Loucy (cell line): ENCODE measurements around the gene TLNRD1.
A peak's percentile ranks its signal among the peaks of the same experiment; 100 is the strongest.

Experiments used
- H2AFZ ChIP-seq: fragments of 200-600 bp; sonication (generic); 2 replicates; pipeline ENCODE4 v1.6.0; 2016; ENCODE audit warnings: antibody characterized with exemption, mild to moderate bottlenecking, low read length, moderate library complexity
- H3F3A ChIP-seq: fragments of 200-600 bp; 2 replicates; pipeline ENCODE4 v1.6.0; 2016; ENCODE audit warnings: antibody characterized with exemption, low read depth, mild to moderate bottlenecking
- H3K27me3 ChIP-seq: fragments of 200-600 bp; sonication (generic); 2 replicates; pipeline ENCODE4 v1.6.1; 2014; ENCODE audit warnings: low read length, mild to moderate bottlenecking; ENCODE audit not compliant: insufficient read depth, poor library complexity, severe bottlenecking
- H3K36me3 ChIP-seq: fragments of 200-600 bp; sonication (generic); 2 replicates; pipeline ENCODE4 v1.6.1; 2016; ENCODE audit warnings: low read length; ENCODE audit not compliant: insufficient read depth
- H3K4me1 ChIP-seq: fragments of 200-600 bp; sonication (generic); 2 replicates; pipeline ENCODE4 v1.5.1; 2014; ENCODE audit warnings: low read length, mild to moderate bottlenecking; ENCODE audit not compliant: insufficient read depth, poor library complexity, severe bottlenecking
- H3K4me2 ChIP-seq: fragments of 200-600 bp; sonication (generic); 2 replicates; pipeline ENCODE4 v1.6.0; 2014; ENCODE audit warnings: antibody characterized with exemption, low read length, low read depth, mild to moderate bottlenecking; ENCODE audit not compliant: poor library complexity, severe bottlenecking
- H3K4me3 ChIP-seq: fragments of 200-600 bp; sonication (generic); 2 replicates; pipeline ENCODE4 v1.5.1; 2014; ENCODE audit warnings: low read length, mild to moderate bottlenecking, mixed read lengths; ENCODE audit not compliant: poor library complexity, severe bottlenecking
- H3K79me2 ChIP-seq: fragments of 200-600 bp; sonication (generic); 2 replicates; pipeline ENCODE4 v1.6.1; 2014; ENCODE audit warnings: low read length; ENCODE audit not compliant: insufficient read depth
- H3K9ac ChIP-seq: fragments of 200-600 bp; sonication (generic); 2 replicates; pipeline ENCODE4 v1.6.0; 2014; ENCODE audit warnings: mild to moderate bottlenecking, low read depth, low read length, moderate library complexity; ENCODE audit not compliant: poor library complexity, severe bottlenecking
- H3K9me2 ChIP-seq: fragments of 200-600 bp; sonication (generic); replicated peaks from 2 replicates; pipeline ENCODE4 v1.6.1; 2016; ENCODE audit warnings: low read depth, low read length, mixed read lengths
- H3K9me3 ChIP-seq: fragments of 200-600 bp; sonication (generic); 2 replicates; pipeline ENCODE4 v1.6.1; 2014; ENCODE audit warnings: mild to moderate bottlenecking, antibody characterized with exemption, low read length, low read depth; ENCODE audit not compliant: insufficient read depth
- H4K20me1 ChIP-seq: fragments of 200-600 bp; sonication (generic); 2 replicates; pipeline ENCODE4 v1.6.0; 2014; ENCODE audit warnings: antibody characterized with exemption, low read length, mild to moderate bottlenecking; ENCODE audit not compliant: insufficient read depth, poor library complexity, severe bottlenecking
- CTCF ChIP-seq: fragments of 200-600 bp; sonication (generic); conservative IDR thresholded peaks from 2 replicates; pipeline ENCODE4 v1.5.1; 2014; ENCODE audit warnings: mild to moderate bottlenecking, antibody characterized with exemption, low read length
- EZH2phosphoT487 ChIP-seq: fragments of 200-600 bp; IDR thresholded peaks from 2 replicates; pipeline ENCODE4 v1.6.1; 2018; ENCODE audit warnings: antibody characterized with exemption, mild to moderate bottlenecking, moderate library complexity, borderline replicate concordance

The TLNRD1 gene

GRCh38 chr15:80992441-80992840 is 8.3 kb upstream of the TLNRD1 start:
- H3K9me2 ChIP-seq, result no peaks in the 10 kb centered on the region
- H3F3A ChIP-seq, result no peaks in the 10 kb centered on the region
- H3K36me3 ChIP-seq, result no peaks in the 10 kb centered on the region
- TF ChIP-seq CTCF, result no peak
- no peaks in the 10 kb centered on the region for H3K9me3 ChIP-seq
- no peak overlapping the region for H3K4me3 ChIP-seq
- H4K20me1 ChIP-seq, result peaks cover 11% of the 10 kb centered on the region
- no peak overlapping the region for H3K4me2 ChIP-seq
- no peak overlapping the region for H2AFZ ChIP-seq
- peaks cover 22% of the 10 kb centered on the region for H3K79me2 ChIP-seq
- H3K27me3 ChIP-seq, result no peaks in the 10 kb centered on the region
- peaks cover 19% of the 10 kb centered on the region for H3K4me1 ChIP-seq
- H3K9ac ChIP-seq, result no peak overlapping the region

GRCh38 chr15:80996247-80996646 is 4.5 kb upstream of the TLNRD1 start:
- no peaks in the 10 kb centered on the region for H4K20me1 ChIP-seq
- TF ChIP-seq EZH2phosphoT487, result no peak
- TF ChIP-seq CTCF, result peak; percentile 79
- H3K4me3 ChIP-seq, result no peak overlapping the region
- no peaks in the 10 kb centered on the region for H3K36me3 ChIP-seq
- H3F3A ChIP-seq, result 0 out of 2 replicates have a peak, but pooled peaks cover 4% of the 10 kb centered on the region
- H2AFZ ChIP-seq, result no peak overlapping the region
- H3K9ac ChIP-seq, result no peak overlapping the region
- no peak overlapping the region for H3K4me2 ChIP-seq
- H3K9me2 ChIP-seq, result no peaks in the 10 kb centered on the region
- peaks cover 17% of the 10 kb centered on the region for H3K4me1 ChIP-seq
- H3K79me2 ChIP-seq, result peaks cover 12% of the 10 kb centered on the region; the same call in 1 of the 2 replicates
- H3K27me3 ChIP-seq, result no peaks in the 10 kb centered on the region
- H3K9me3 ChIP-seq, result no peaks in the 10 kb centered on the region

GRCh38 chr15:80997692-80998091 is 3.0 kb upstream of the TLNRD1 start:
- 0 out of 2 replicates have a peak, but pooled peaks cover 4% of the 10 kb centered on the region for H3F3A ChIP-seq
- peaks cover 5% of the 10 kb centered on the region for H4K20me1 ChIP-seq
- H3K9ac ChIP-seq, result no peak overlapping the region
- H3K36me3 ChIP-seq, result no peaks in the 10 kb centered on the region
- no peak overlapping the region for H3K4me3 ChIP-seq
- H3K9me2 ChIP-seq, result no peaks in the 10 kb centered on the region
- TF ChIP-seq CTCF (no peak), EZH2phosphoT487 (no peak)
- peaks cover 27% of the 10 kb centered on the region for H3K79me2 ChIP-seq
- H3K4me1 ChIP-seq, result peaks cover 12% of the 10 kb centered on the region
- no peak overlapping the region for H3K4me2 ChIP-seq
- no peaks in the 10 kb centered on the region for H3K27me3 ChIP-seq
- no peak overlapping the region for H2AFZ ChIP-seq
- no peaks in the 10 kb centered on the region for H3K9me3 ChIP-seq
